ENCODE data around the gene IL1RAPL1.

- TF ChIP-seq CTCF (conservative IDR thresholded peaks at IDR 0.05; ENCODE audit: low read depth in 2 of 2) (no peak), EZH2 (IDR thresholded peaks at IDR 0.05; ENCODE audit: low read depth, unreplicated experiment) (no peak), REST (IDR thresholded peaks at IDR 0.05; ENCODE audit: unreplicated experiment) (no peak), JUNB (IDR thresholded peaks at IDR 0.05; ENCODE audit: unreplicated experiment) (no peak), POLR2AphosphoS5 (IDR thresholded peaks at IDR 0.05; ENCODE audit: low read depth) (no peak), EZH2phosphoT487 (IDR thresholded peaks at IDR 0.05; ENCODE audit: unreplicated experiment) (no peak), ZNF462 (CRISPR knock-in tag; IDR thresholded peaks at IDR 0.05) (no peak), ZNF331 (CRISPR knock-in tag; IDR thresholded peaks at IDR 0.05; ENCODE audit: low read depth) (no peak), ETS1 (IDR thresholded peaks at IDR 0.05) (no peak), ZNF114 (CRISPR knock-in tag; IDR thresholded peaks at IDR 0.05) (no peak), NANOG (IDR thresholded peaks at IDR 0.05; ENCODE audit: borderline replicate concordance) (no peak)
Observed at GRCh38 chrX:29926659-29927058, 1339.4 kb downstream of the IL1RAPL1 start.

All from GM23338 (cell line).